Liver (tissue), 3 donors: ENCODE data around the gene PROB1.

Source experiments
- CTCF ChIP-seq: fragments of 150-350 bp; IDR thresholded peaks from 2 replicates; pipeline ENCODE4 v1.5.1; 2017; ENCODE audit warnings: improper control_type of control experiment, low read depth, low read length; ENCODE audit not compliant: missing input control
- EGR1 ChIP-seq, 2 donors: IDR thresholded peaks; 2 replicates each; pipeline ENCODE4 v1.6.1; 2016 to 2018; ENCODE audit warnings: antibody characterized with exemption in 2 of 2, low read depth in 2 of 2
- GABPA ChIP-seq, 2 donors: IDR thresholded peaks in 1 of 2; conservative IDR thresholded peaks in 1 of 2; 2 replicates each; pipeline ENCODE4 v1.6.1; 2016; ENCODE audit warnings: antibody characterized with exemption in 2 of 2, mild to moderate bottlenecking in 1 of 2, moderate library complexity in 1 of 2
- MAX ChIP-seq: IDR thresholded peaks from 2 replicates; pipeline ENCODE4 v1.6.1; 2016; ENCODE audit warnings: antibody characterized with exemption
- RXRA ChIP-seq, 2 donors: IDR thresholded peaks; 2 replicates each; pipeline ENCODE4 v1.6.1; 2017 to 2018; ENCODE audit warnings: antibody characterized with exemption in 2 of 2, mild to moderate bottlenecking in 1 of 2
- TAF1 ChIP-seq: conservative IDR thresholded peaks from 2 replicates; pipeline ENCODE4 v1.6.1; 2016; ENCODE audit warnings: antibody characterized with exemption, mild to moderate bottlenecking
- YY1 ChIP-seq: IDR thresholded peaks from 2 replicates; pipeline ENCODE4 v1.6.1; 2016; ENCODE audit warnings: antibody characterized with exemption, mild to moderate bottlenecking
- donor health status: healthy.
- donor health status: healthy.

GRCh38 chr5:139343476-139343875 lies 51.4 kb downstream of the PROB1 start:
- no peak for TF ChIP-seq CTCF
- no peak for TF ChIP-seq EGR1 (IDR thresholded peaks at IDR 0.05; ENCODE audit: low read depth in 2 of 2)
- no peak for TF ChIP-seq RXRA (IDR thresholded peaks at IDR 0.05)
- no peak for TF ChIP-seq TAF1
- TF ChIP-seq MAX, result no peak
- TF ChIP-seq YY1, result no peak
- TF ChIP-seq GABPA (IDR thresholded peaks at IDR 0.05 in 1 of 2, conservative IDR thresholded peaks at IDR 0.05 in 1 of 2), result no peak
